GM21723 (cell line): ENCODE data around the gene TRIP13.
"Not testable (repeated sequence)": the region's sequence is repeated elsewhere in the genome, so short reads cannot be mapped to it uniquely, and the experiment has no call there.

Experiments
- ATAC-seq: cut with Tn5 transposase; IDR thresholded peaks from one replicate; pipeline ENCODE4 v1.9.1; 2021; ENCODE audit warnings: mild to moderate bottlenecking, moderate library complexity; ENCODE audit not compliant: unreplicated experiment

Gene TRIP13, protein sequence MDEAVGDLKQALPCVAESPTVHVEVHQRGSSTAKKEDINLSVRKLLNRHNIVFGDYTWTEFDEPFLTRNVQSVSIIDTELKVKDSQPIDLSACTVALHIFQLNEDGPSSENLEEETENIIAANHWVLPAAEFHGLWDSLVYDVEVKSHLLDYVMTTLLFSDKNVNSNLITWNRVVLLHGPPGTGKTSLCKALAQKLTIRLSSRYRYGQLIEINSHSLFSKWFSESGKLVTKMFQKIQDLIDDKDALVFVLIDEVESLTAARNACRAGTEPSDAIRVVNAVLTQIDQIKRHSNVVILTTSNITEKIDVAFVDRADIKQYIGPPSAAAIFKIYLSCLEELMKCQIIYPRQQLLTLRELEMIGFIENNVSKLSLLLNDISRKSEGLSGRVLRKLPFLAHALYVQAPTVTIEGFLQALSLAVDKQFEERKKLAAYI

GRCh38 chr5:892394-893136, at the start of gene TRIP13, which contains the start of gene BRD9:
Gene TRIP13 (plus strand): TSS chr5:892884. CDS start chr5:892999, 115 bp downstream.
Gene BRD9 (minus strand): TSS chr5:892801. CDS start chr5:892657, 144 bp downstream.
- ATAC-seq = peak; percentile 97

DNA sequence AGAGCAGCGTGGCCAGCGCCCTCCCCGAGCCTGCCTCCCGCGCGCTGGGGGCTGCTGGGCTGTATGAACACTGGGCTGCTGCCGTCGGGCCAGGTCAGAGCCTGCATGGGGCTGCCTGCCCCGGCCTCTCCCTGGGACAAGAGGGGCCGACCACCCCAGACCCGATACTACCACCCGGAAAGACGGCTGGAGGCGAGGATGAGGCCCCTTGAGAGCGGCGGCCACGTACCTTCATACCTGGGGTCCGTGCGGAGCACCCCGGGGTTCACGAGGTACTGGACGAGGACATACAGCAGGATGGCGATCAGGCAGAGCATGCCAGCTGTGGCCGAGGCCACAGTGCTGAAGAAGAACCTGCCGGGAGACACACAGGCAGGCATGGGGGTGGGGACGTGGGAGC, 49.3 kb upstream of the TRIP13 start:
- not testable (repeated sequence) for ATAC-seq

DNA sequence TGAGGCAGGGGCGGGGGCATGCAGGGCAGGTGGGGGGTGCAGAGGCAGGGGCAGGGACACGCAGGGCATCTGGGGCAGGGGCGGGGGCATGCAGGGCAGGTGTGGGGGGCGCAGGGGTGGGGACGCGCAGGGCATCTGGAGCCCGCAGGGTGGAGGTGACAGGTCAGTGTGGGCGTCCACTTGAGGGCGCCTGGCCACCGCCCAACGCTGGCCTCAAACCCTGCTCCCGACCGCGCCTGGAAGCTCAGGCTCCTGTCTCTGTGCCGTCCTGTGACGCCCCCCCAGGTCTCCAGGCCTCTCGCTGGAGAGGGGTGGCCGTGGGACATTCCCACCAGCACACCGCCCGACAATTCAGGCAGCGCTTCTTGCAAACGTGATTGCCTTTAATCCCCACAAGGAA, 48.8 kb upstream of the TRIP13 start:
- ATAC-seq = not testable (repeated sequence)

DNA sequence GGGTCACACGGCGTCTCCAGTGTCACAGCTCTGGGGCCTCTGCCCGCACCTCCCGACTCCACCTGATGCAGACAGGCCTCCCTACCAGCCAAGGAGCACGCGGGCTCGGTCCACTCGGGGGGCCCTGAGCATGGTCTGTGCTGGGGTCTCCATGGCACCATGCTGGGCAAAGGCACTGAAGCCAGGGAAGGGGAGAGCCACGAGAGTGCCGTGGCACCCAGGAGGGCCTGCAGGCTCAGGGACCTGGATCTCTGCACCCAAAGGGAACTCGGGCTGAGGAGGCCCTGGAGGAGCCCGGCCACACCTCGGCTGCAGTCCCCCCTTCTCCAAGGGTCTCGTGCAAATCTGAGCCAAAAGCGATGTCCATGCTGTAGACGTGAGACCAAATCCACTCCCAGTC, 48.3 kb upstream of the TRIP13 start:
- not testable (repeated sequence) for ATAC-seq

DNA sequence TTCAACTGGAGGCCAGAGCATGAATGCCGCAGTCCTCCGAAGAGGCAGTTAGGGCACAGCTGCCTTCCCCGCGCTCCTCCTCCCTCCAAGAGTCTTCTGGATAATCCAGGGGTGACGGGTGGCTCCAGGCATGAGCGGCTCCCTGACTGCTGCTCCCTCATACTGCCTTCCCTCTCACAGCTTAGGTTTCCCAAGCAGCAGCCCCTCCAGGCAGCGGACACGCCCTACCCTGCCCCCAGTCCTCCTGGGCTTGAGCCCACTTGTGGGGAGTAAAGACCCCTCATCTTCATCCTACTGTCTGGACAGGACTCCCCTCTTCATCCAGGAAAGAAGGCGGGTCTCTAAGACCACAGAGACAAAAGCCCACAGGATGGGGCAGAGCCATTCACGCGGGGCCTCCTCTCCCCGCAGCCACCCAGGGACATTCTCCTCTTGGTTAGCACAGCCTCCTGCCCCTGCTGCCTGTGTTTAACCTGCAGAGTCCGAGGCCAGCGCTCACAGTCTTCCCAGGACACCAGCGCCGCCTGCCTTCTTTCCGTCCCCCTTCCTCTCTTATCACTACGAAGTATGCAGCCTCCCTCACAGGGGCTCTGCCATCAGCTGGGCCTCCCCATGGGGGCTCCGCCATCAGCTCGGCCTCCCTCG, 47.5 kb upstream of the TRIP13 start:
- ATAC-seq = not testable (repeated sequence)

DNA sequence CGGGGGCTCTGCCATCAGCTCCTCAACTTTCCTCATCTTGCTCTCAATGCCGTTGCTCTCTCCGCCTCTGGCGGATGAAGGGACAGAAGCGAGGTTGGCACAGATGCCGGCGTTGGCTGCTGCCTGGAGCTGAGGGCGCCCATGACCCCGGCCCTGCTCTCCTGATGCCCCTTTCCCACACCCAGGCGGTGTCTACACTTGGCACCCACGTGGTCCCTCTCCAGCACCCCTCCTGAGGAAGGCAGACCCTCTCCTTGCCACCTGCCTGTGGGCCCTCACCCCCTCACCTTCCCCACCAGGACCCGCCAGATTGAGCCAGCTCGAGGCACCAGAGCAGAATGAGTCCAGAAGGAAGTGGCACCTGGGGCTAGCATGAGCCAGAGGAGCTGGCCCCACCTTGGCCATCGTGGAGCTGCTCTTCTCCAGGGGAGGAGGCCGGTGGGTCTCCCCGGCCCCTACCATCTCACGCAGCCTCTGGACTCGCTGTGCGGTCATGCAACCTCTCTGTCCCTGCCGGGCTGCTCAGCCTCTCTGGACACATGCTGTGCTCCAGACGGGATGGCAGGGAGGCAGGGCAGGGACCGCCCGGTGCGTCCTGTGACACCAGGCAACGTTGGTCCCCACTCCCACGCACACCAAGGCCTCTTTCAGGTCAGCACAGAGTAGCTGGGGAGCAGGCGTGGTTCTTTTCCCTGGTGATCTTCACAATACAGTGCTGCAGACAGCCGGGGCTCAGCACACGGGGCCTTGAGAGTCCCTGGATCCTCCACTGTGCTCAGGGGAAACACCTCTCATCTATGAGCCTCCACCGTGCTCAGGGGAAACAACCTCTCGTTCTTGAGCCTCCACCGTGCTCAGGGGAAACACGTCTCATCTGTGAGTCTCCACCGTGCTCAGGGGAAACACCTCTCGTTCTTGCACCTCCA, 46.7 kb upstream of the TRIP13 start:
- ATAC-seq = not testable (repeated sequence)

DNA sequence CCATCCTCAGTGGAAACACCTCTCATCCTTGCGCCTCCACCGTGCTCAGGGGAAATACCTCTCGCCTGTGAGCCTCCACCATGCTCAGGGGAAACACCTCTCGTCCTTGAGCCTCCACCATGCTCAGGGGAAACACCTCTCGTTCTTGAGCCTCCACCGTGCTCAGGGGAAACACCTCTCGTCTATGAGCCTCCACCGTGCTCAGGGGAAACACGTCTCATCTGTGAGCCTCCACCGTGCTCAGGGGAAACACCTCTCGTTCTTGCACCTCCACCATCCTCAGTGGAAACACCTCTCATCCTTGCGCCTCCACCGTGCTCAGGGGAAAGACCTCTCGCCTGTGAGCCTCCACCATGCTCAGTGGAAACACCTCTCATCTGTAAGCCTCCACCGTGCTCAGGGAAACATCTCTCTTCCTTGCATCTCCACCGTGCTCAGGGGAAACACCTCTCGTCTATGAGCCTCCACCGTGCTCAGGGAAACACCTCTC, 46.0 kb upstream of the TRIP13 start:
- ATAC-seq = not testable (repeated sequence)

DNA sequence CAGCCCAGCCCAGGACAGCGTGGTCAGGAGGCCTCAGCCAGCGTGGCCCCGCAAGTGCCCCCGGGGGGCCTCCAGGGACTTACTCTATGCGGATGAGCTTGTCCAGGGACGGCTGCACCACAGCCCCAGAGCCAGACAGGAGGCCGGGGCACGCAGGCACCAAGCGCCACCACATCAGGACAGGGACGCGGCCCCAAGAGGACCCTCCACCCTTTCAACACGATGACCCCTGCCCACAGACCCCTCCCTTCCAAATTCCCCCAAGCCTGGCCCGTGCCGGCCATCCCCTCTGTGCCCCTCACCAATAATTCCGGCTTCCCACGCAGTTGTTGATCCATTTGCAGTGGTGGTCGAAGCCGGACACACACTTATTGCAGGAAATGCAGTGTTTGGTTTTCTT, 45.5 kb upstream of the TRIP13 start:
- not testable (repeated sequence) for ATAC-seq

- not testable (repeated sequence) for ATAC-seq
Observed at GRCh38 chr5:847736-848135, 44.9 kb upstream of the TRIP13 start.

DNA sequence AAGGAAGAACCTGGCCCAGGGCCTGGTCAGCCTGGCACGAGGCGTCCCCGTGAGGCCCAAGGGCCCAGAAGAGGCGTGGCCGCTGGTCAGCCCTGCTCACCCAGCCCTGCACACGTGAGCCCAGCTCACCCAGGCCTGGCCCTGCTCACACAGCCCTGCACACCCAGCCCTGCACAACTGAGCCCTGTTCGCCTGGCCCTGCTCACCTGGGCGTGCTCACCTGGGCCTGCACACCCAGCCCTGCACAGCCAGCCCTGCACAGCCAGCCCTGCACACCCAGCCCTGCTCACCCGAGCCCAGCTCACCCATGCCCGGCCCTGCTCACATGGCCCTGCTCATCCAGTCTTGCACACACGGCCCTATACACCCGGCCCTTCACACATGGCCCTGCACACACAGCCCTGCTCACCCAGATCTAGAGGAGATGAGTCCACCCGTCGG, 44.0 kb upstream of the TRIP13 start:
- ATAC-seq = no peak

DNA sequence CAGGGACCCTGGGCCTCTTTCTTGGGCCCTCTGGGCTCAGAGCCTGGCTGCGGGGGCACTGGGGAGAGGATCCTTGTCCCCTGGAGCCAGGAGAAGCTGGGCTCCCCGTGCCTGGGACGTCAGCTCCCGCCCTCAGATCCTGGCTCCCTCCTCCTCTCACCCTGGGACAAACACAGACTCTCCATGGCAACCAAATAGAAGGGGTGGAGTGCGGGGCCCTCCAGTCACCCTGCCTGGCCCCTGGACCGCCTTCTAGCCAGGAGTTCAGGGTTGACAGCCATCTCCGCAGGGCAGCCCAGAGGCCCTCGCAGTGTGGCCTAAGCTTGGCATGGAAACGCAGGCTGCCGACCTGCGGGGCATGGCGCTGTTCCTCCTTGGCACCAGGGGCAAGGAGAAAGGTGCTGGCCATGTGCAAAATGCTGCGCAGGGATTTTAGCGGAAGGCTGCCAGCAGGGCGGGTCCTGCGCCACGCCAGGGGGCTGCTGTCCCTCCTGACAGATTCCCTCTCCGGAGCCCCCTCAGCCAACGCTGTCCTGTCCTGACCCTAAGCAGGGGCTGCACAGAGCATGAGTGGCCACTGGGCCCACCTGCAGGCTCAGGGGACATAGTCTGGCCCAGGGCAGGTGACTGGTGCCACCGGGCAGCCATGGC, 42.9 kb upstream of the TRIP13 start:
- no peak for ATAC-seq

DNA sequence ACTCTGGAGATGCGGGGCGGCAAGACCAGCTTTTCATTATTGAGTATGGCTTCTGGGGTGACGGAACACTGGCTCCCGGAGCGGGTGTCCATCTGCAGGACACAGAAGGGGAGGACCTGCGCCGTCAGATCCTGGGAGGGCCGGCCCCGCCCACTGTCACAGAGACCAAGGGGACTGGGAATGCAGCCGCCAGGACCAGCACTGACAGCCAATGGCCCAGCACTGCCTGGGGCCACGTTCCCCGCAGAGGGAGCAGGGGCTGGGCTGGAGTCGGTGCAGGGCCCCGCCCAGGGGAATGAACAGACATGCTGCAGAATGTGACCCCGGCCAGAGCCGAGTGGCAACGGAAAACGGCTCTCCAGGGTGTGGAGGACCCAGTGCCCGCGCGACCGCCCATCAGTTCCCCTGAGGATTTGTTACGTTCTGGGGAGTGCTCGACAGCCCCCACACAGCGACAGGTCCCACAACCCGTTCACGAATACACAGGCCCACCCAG, 42.1 kb upstream of the TRIP13 start, which contains the start of gene ZDHHC11:
Gene ZDHHC11, minus strand, starts transcription at position 476 of the 496 bp plus-strand sequence. Its CDS starts 384 bp downstream, at position 92.
- ATAC-seq = no peak

GRCh38 chr5:851076-851475, 41.6 kb upstream of the TRIP13 start:
- no peak for ATAC-seq

DNA sequence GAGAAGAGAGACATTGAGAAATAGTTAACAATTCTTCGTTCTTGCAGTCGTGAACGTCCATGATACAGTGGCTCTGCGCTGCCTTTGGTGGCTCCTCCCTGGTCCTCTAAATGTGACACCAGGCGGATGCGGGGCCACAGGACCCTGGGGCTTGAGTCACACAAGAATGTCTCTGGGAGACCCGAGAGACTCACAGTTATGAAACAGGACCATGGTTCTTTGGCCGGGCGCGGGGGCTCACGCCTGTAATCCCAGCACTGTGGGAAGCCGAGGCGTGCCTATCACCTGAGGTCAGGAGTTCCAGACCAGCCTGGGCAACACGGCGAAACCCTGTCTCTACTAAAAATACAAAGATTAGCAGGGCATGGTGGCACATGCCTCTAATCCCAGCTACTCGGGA, 41.1 kb upstream of the TRIP13 start:
- ATAC-seq = no peak

- no peak for ATAC-seq
Observed at GRCh38 chr5:852018-852417, 40.7 kb upstream of the TRIP13 start.

GRCh38 chr5:852431-853401, 40.0 kb upstream of the TRIP13 start:
- ATAC-seq = no peak

DNA sequence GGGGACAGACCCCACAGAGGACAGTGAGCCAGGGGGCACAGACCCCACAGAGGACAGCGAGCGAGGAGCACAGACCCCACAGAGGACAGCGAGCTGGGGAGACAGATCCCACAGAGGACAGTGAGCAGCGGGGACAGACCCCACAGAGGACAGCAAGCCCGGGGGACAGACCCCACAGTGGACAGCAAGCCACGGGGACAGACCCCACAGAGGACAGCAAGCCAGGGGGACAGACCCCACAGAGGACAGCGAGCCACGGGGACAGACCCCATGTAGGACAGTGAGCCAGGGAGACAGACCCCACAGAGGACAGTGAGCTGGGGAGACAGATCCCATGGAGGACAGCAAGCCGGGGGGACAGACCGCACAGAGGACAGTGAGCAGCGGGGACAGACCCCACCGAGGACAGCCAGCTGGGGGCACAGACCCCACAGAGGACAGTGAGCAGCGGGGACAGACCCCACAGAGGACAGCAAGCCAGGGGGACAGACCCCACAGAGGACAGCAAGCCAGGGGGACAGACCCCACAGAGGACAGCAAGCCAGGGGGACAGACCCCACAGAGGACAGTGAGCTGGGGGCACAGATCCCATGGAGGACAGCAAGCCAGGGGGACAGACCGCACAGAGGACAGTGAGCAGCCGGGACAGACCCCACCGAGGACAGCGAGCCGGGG, 39.1 kb upstream of the TRIP13 start:
- not testable (repeated sequence) for ATAC-seq

DNA sequence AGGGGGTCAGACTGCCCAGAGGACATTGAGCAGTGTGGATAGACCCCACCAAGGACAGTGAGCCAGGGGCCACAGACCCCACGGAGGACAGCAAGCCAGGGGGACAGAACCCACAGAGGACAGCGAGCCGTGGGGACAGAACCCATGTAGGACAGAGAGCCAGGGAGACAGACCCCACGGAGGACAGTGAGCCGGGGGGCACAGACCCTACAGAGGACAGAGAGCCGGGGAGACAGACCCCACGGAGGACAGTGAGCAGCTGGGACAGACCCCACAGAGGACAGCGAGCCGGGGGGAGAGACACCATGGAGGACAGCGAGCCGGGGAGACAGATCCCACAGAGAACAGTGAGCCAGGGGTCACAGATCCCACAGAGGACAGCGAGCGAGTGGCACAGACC, 38.5 kb upstream of the TRIP13 start:
- ATAC-seq = no peak
